ENCODE results near the gene NYAP2.

NYAP2 gene

DNA sequence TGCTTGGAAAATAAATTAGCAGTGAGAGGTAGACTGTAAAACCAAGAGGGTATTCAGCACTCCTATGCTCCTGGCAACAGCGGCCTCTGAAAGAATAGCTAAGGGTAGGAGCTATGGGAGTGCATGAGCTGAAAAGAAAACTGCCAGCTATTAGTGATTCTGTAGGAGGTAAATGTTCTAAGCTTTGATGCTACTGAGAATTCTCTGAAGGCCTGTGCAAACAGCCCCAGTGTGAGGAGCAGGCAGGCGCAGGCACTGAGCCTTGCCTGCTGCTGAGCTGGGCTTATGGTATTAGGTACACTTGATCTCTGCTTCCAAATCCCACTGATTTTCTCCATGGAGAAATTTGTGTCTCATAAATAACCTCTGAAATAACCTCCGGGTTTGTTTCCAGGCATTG, 86.7 kb downstream of the NYAP2 start:
- no peak for DNase-seq (ENCODE audit: low spot score)

DNA sequence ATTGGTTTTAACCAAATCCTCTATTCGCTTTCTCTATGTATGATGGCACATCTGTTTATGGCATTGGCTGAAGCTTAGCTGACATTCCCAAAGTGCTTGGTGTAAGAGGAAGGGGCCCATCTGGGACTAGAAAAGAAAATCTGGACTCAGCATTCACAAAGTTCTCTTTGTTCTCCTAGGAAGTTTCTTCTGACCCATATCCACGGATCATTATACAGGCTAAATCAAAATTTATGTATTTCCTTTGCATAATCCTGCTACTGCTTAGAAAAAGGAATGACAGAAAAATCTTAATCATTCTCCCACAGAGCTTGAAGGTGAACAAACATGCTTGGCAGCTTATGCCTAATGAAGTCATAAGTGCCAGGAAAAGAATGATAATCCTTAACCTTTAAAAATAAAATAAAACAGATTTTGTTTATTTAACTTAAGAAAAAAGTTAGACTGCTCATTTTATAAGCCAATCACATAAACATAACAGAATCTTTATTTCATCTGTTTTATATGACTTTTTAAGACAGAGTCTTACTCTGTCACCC, 88.4 kb downstream of the NYAP2 start:
- no peak for DNase-seq (ENCODE audit: low spot score)

DNA sequence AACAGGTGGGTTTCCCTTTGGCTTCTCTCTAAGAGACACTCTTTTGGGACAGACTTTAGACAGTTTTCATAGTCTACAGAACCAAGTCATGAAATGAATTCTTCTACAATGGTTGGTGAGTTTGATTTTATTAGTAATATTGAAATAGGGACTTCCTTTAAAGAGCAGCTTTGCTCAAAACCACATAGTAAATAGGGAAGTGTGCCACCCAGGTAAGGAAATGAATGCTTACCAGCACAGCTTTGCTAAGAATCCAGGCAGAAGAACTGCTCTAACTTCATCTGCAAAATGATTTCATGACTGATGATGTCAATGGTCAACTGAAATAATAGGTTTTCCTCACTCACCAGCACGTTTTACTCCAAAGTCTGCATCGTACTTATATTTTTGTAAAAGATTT, 89.2 kb downstream of the NYAP2 start:
- no peak for DNase-seq (ENCODE audit: low spot score)

DNA sequence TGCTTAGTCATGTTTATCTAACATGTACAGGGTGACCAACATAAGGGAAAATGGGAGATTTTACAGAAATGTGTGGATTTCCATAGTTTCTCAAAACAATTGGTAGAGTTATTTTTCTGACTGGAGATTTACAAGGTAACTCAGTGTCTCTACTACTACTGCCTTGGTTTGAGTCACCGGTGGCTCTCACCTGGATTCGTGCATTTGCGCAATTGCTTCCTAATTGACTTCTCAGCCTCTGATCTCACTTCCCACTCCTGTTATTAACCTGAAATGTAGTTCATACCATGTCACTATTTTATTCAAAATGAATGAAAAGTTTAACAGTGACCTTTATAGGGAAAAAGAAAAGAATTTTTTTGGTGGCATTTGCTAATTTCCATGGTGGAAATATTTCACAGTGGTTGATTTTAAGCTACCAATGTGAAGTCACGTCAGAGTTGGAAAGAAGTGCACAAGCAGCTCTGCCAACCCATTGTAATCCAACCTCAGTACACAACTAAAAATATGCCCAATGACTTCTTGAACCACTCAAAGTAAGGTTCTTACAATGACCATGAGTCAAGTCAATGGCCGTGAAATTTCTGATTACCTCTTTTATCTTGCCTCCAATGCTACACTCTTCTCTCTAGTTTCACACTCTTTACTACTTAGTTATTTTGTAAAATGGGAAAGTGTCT, 94.0 kb downstream of the NYAP2 start:
- no peak for DNase-seq (ENCODE audit: low spot score)

- DNase-seq (ENCODE audit: low spot score): no peak
These were observed 94.6 kb downstream of the NYAP2 start for GRCh38 chr2:225494100-225494459.

DNA sequence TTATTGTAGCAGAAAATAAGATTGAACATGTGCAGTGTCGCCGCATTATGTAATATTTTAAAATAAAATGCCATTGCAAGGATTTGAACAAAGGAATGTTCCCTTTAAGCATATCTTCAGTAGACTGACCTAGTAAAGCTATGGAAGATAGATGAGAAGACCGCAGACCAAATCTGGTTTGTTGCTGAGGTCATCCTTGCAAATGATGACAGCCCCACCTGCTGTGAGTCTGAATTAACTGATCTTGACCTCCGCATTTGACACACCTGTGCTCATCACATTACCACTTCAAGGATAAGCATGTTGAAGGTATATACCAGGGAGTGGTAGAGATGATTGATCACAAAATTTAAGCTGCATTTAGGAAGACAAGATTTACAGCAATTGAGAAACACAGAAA, 96.2 kb downstream of the NYAP2 start:
- DNase-seq (ENCODE audit: low spot score): no peak

GRCh38 chr2:225496568-225496967, 97.1 kb downstream of the NYAP2 start:
- no peak for DNase-seq (ENCODE audit: low spot score)

- DNase-seq (ENCODE audit: low spot score): no peak
These were observed 97.7 kb downstream of the NYAP2 start for GRCh38 chr2:225497166-225497565.

DNA sequence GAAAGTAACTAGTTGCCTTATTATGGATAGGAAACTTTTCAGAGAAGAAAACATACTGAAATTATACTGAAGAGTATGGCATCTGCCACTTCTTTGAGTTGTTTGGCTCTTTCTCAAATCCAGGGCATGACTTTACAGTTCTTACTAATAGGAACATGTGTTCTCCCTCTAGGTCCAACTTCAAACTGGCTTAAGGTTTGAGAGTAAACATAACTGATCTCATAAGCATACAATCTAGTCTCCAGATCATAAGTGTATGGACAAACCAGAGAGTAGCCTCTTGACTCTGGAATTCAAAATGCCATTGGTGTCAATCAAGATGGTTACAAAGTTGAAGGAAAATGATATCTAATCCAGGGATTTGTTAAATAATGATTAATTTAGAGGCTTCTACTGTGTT, 101.5 kb downstream of the NYAP2 start:
- DNase-seq (ENCODE audit: low spot score): no peak

GRCh38 chr2:225502971-225503370, 103.5 kb downstream of the NYAP2 start:
- no peak for DNase-seq (ENCODE audit: low spot score)

DNA sequence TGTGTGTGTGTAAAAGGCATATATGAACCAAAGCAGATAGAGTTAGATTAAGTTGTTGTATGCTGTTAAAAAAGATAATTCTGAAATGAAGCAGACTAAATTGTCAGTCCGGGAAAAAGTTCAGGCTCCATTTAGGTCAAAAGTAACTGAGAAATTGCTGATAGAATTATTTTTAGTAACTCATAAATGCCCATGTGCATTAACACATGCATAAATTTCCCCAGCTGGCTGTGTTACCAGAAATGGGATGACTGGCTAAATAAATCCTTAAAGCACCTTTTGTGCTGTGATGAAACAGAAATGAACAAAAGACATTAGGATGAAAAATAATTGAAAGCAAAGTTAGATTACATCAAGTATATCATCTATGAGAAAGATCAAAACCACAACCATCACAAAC, 111.3 kb downstream of the NYAP2 start:
- DNase-seq (ENCODE audit: low spot score): no peak

DNA sequence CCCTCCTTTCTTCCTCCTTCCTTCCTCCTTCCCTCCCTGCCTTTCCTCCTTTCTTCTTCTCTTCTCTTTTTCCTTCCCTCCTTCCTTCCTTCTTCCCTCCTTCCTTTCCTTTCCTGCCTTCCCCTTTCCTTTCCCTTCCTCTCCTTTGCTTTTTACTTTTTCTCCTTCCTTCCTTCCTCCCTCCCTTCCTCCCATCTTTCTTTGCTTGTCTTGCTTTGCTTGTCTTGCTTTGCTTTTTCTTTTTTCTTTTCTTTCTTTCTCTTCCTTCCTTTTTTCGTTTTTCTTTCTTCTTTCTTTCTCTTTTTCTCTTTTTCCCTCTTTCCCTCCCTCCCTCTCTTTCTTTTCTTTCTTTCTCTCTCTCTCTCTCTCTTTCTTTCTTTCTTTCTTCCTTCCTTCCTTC, 113.0 kb downstream of the NYAP2 start:
- no peak for DNase-seq (ENCODE audit: low spot score)

DNA sequence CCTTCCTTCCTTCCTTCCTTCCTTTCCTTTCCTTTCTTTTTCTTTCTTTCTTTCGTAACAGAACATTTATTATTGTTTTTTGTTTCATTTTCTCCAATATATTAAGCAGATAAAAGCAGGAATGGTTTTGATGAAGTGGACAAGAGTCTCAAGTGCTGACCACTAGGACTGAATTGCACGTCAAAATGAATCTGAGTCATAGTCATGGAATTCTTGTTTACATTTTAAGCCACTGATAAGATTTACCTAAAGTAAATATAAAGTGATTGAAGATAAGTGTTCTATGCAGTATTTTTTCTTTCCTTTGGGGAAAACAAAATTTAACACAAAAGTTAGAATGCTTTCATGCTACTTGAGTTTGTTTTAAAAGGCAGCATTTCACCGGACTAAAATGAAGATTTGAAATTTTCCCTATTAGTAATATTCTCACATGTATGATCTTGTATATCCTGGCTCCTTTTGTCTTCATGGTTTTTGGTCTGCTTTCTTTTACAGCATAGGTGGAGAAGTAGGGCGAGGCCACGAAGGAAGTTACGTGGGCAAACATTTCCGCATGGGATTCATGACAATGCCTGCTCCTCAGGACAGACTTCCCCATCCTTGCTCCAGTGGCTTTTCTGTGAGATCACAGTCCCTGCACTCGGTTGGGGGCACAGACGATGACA, 113.5 kb downstream of the NYAP2 start:
- no peak for DNase-seq (ENCODE audit: low spot score)

DNA sequence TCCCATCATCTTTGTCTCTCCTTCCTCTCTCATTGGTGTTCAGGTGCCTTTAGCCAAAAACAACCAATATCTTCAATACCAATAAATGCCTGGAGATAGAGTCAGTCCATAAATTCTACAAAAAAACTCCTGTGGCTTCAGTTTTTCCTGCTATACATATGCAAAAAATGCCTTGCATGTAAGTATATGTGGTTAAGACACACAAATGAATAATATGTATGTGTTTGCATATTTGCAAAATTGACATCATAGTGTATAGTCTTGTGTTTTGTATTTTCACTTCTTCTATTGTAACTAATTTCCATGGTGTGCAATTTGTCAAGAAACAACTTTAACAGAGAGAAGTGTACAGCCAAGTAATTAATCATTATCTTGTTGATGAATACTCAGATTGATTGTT, 115.5 kb downstream of the NYAP2 start:
- no peak for DNase-seq (ENCODE audit: low spot score)

DNA sequence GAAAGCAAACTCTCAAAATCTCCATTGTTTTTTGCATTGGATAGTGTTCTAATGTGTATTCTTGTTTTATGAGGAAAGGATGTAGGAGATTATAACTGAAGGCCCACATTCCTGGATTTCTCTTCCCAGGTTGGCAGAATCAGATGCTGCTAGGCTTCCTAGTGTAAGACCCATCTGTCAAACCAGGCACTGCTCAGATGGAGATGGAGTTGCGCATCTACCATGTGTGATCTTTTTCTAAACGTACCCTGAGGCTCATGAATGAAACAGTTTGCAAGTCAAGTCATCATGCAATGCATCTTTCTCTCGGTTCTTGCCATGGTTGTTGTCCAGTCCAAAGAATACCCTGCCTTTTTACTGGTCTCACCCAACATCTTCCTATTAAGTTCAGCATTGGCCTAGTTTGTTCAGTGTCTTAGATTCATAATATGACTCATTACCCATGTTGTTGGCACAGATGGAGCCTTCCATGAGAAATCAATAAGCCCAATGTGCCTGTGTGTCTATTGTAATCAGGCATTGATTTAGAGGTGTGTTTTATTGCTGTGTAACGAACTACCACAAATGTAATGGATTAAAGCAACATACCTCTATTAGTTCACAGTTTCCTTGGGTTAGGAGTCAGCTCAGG, 127.4 kb downstream of the NYAP2 start:
- DNase-seq (ENCODE audit: low spot score): no peak

DNA sequence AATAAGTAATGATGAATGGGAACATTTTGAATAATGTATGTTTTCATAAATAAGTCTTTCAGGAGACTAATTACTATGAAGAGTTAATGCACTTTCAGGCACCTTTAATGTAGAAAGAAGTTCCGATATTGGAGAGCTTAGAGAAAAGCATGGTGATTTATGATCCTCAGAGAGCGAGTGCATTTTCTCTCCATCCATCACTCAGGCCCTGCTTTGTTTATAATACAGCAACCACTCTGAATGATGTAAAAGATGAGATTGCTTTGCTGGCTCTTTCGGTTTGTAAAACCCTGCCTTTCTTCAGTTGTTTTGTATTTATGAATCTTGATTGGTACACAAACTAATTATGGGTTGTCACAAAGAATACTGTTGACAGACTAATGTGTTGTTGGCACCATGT, 132.0 kb downstream of the NYAP2 start:
- no peak for DNase-seq (ENCODE audit: low spot score)

- no peak for DNase-seq (ENCODE audit: low spot score)
These were observed 132.6 kb downstream of the NYAP2 start for GRCh38 chr2:225532096-225532495.

- DNase-seq (ENCODE audit: low spot score): no peak
These were observed 134.5 kb downstream of the NYAP2 start for GRCh38 chr2:225534037-225534436.

DNA sequence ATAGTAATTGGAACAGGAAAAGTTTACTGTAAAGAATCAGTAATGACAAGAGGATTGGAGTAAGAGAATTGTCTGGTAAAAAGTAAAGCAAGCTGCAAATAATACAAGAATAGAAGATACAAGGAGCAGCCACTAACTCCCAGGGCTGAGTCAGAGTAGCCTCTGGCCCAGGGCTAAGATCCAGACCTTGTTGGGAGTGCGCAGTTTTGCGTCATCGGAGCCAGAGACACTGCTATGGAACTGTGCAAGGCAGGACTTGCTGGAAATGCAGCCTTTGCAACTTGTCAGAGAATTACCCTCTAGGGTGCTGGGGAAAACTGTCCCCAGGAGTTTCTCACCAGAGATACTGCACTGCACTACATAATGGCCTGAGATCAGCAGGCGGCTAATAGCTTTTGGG, 135.2 kb downstream of the NYAP2 start:
- no peak for DNase-seq (ENCODE audit: low spot score)

DNA sequence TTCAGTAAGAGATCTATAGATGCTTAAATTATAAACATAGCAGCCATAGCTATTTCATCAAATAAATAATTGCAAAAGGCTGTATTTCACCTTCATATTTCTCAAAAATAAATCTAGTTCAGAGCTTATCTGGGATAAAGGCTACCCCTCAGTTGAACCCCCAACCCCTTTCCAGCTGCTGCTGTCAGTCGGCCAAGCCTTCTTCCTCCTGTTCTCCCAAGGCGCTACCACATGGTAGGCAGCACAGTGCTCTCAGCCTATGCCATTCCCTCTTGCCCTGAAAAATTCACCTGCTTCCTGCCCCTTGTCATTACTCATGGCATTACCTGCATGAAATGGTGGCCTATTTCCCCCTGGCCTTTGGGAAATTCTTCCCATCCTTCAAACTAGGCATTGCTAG, 136.5 kb downstream of the NYAP2 start:
- DNase-seq (ENCODE audit: low spot score): no peak

GRCh38 chr2:225543626-225544025, 144.1 kb downstream of the NYAP2 start:
- no peak for DNase-seq (ENCODE audit: low spot score)

DNA sequence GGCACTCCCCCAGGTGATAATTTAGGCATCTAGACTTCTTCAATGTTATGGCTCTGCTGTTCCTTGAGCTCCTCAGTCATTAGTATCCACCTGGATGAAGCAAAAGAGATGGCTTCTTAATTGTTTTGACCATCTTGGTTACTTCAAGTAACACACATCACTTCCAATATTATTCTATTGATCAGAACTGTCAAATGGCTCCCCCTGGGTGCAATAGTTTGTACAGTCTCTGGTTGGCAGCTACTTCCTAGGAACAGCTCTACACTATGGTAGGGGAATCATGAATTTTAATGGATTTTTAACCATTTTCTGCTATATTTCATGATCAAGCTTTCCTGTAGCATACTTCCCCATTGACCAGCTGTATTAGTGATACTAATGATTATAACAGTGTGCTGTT, 157.0 kb downstream of the NYAP2 start:
- DNase-seq (ENCODE audit: low spot score): no peak

- DNase-seq (ENCODE audit: low spot score): no peak
These were observed 159.0 kb downstream of the NYAP2 start for GRCh38 chr2:225558399-225559071.

All from COLO829 (cell line).